Liver (tissue), 9 donors: ENCODE results near the gene LYPD5. TPM values are rescaled to one million over a fixed set of nuclear protein-coding genes. Genes with fewer than 3 reads are reported as not detected.

Experiments
- DNase-seq: peaks from one replicate; pipeline ENCODE4 v3.0.0-alpha.2; 2017; ENCODE audit warnings: low spot score
- H3K27ac ChIP-seq, 2 donors: one replicate each; pipeline ENCODE4 v1.7.0; 2013; ENCODE audit warnings: inconsistent platforms in 2 of 2, low read length in 2 of 2, control low read depth in 1 of 2, low read depth in 1 of 2, mild to moderate bottlenecking in 1 of 2
- H3K27me3 ChIP-seq, 4 donors: one replicate each; pipeline versions ENCODE4 v1.6.1 to v1.7.0; 2013; ENCODE audit warnings: low read length in 3 of 4, inconsistent platforms in 1 of 4, mild to moderate bottlenecking in 1 of 4, moderate library complexity in 1 of 4; ENCODE audit not compliant: control insufficient read depth in 4 of 4, insufficient read depth in 4 of 4
- H3K36me3 ChIP-seq, 4 donors: one replicate each; pipeline versions ENCODE4 v1.6.1 to v1.7.0; 2013; ENCODE audit warnings: low read length in 3 of 4, mild to moderate bottlenecking in 3 of 4, low read depth in 1 of 4, moderate library complexity in 1 of 4; ENCODE audit not compliant: control insufficient read depth in 4 of 4, insufficient read depth in 3 of 4
- H3K4me1 ChIP-seq, 4 donors: one replicate each; pipeline versions ENCODE4 v1.6.1 to v1.7.0; 2013; ENCODE audit warnings: low read length in 3 of 4, mild to moderate bottlenecking in 3 of 4, moderate library complexity in 1 of 4; ENCODE audit not compliant: control insufficient read depth in 4 of 4, insufficient read depth in 4 of 4
- H3K4me3 ChIP-seq, 3 donors: one replicate each; pipeline versions ENCODE4 v1.6.1 to v1.7.0; 2013; ENCODE audit warnings: low read length in 3 of 3, control low read depth in 1 of 3, low read depth in 1 of 3, mild to moderate bottlenecking in 1 of 3
- H3K9ac ChIP-seq, 2 donors: one replicate each; pipeline ENCODE4 v1.7.0; 2013; ENCODE audit warnings: low read length in 2 of 2, mild to moderate bottlenecking in 2 of 2, moderate library complexity in 2 of 2, control low read depth in 1 of 2, low read depth in 1 of 2
- H3K9me3 ChIP-seq, 4 donors: one replicate each; pipeline versions ENCODE4 v1.6.1 to v1.7.0; 2013; ENCODE audit warnings: low read length in 3 of 4; ENCODE audit not compliant: control insufficient read depth in 4 of 4
- CTCF ChIP-seq: fragments of 150-350 bp; IDR thresholded peaks from 2 replicates; pipeline ENCODE4 v1.5.1; 2017; ENCODE audit warnings: improper control_type of control experiment, low read depth, low read length; ENCODE audit not compliant: missing input control
- EGR1 ChIP-seq, 2 donors: IDR thresholded peaks; 2 replicates each; pipeline ENCODE4 v1.6.1; 2016 to 2018; ENCODE audit warnings: antibody characterized with exemption in 2 of 2, low read depth in 2 of 2
- FOXA2 ChIP-seq: IDR thresholded peaks from 2 replicates; pipeline ENCODE4 v1.6.1; 2016; ENCODE audit warnings: antibody characterized with exemption
- GABPA ChIP-seq, 2 donors: IDR thresholded peaks in 1 of 2; conservative IDR thresholded peaks in 1 of 2; 2 replicates each; pipeline ENCODE4 v1.6.1; 2016; ENCODE audit warnings: antibody characterized with exemption in 2 of 2, mild to moderate bottlenecking in 1 of 2, moderate library complexity in 1 of 2
- HNF4A ChIP-seq, 2 donors: conservative IDR thresholded peaks; 2 replicates each; pipeline ENCODE4 v1.6.1; 2016; ENCODE audit warnings: antibody characterized with exemption in 2 of 2, mild to moderate bottlenecking in 2 of 2
- HNF4G ChIP-seq: IDR thresholded peaks from 2 replicates; pipeline ENCODE4 v1.6.1; 2016; ENCODE audit warnings: antibody characterized with exemption
- JUND ChIP-seq, 2 donors: IDR thresholded peaks; 2 replicates each; pipeline ENCODE4 v1.6.1; 2016; ENCODE audit warnings: antibody characterized with exemption in 2 of 2
- MAX ChIP-seq: IDR thresholded peaks from 2 replicates; pipeline ENCODE4 v1.6.1; 2016; ENCODE audit warnings: antibody characterized with exemption
- NR2F2 ChIP-seq: IDR thresholded peaks from 2 replicates; pipeline ENCODE4 v1.6.1; 2016; ENCODE audit warnings: antibody characterized with exemption
- RAD21 ChIP-seq, 2 donors: IDR thresholded peaks; 2 replicates each; pipeline ENCODE4 v1.6.1; 2016; ENCODE audit warnings: antibody characterized with exemption in 2 of 2, mild to moderate bottlenecking in 2 of 2
- REST ChIP-seq: IDR thresholded peaks from 2 replicates; pipeline ENCODE4 v1.6.1; 2016; ENCODE audit warnings: antibody characterized with exemption, mild to moderate bottlenecking
- RXRA ChIP-seq, 2 donors: IDR thresholded peaks; 2 replicates each; pipeline ENCODE4 v1.6.1; 2017 to 2018; ENCODE audit warnings: antibody characterized with exemption in 2 of 2, mild to moderate bottlenecking in 1 of 2
- TAF1 ChIP-seq: conservative IDR thresholded peaks from 2 replicates; pipeline ENCODE4 v1.6.1; 2016; ENCODE audit warnings: antibody characterized with exemption, mild to moderate bottlenecking
- YY1 ChIP-seq: IDR thresholded peaks from 2 replicates; pipeline ENCODE4 v1.6.1; 2016; ENCODE audit warnings: antibody characterized with exemption, mild to moderate bottlenecking
- ZBTB33 ChIP-seq: IDR thresholded peaks from 2 replicates; pipeline ENCODE4 v1.6.1; 2016; ENCODE audit warnings: antibody characterized with exemption
- WGBS: extraction: QIAGEN DNeasy Blood & Tissue Kit; methylation state at CpG from one replicate; pipeline ENCODE4 v1.1.7; 2013; 5-methylcytosine and 5-hydroxymethylcytosine counted together
- polyA plus RNA-seq, 2 donors: library from polyadenylated mRNA; stranded (reverse) in 1 of 2; unstranded in 1 of 2; fragments of 200-250 nt in 1 of 2; fragments of >200 nt in 1 of 2; fragmentation: Nextera tagmentation in 1 of 2; extraction: Ambion mirVana in 1 of 2; gene quantifications; one replicate each; pipeline versions ENCODE4 v1.2.1 to v1.2.3, GENCODE V29; 2013 to 2015
- total RNA-seq, 2 donors: library from RNA; depleted of rRNA; stranded (reverse); fragments of >200 nt; gene quantifications; one replicate each; pipeline ENCODE4 v1.2.3, GENCODE V29; 2014
- donor health status: healthy.
- donor health status: healthy.
- donor health status: healthy.
- donor health status: healthy.
- donor health status: healthy.

The LYPD5 gene
- total and polyA plus RNA-seq, 4 donors, result 0.08 to 0.14 (median 0.13) TPM; not detected in 1

- no peaks in the 10 kb centered on the region for H3K27me3 ChIP-seq
- no peak for DNase-seq
- no peaks in the 10 kb centered on the region for H3K9me3 ChIP-seq
- no peak overlapping the region for H3K9ac ChIP-seq
- 59% methylated on average over 3 of the region's 3 CpGs for WGBS
- TF ChIP-seq CTCF (no peak), NR2F2 (no peak), HNF4G (no peak), TAF1 (no peak)
- no peak overlapping the region for H3K4me3 ChIP-seq
- H3K27ac ChIP-seq, result no peak overlapping the region
- no peaks in the 10 kb centered on the region for H3K4me1 ChIP-seq
- no peaks in the 10 kb centered on the region for H3K36me3 ChIP-seq
Measured at GRCh38 chr19:43763473-43763939, 38.7 kb downstream of the LYPD5 start.

GRCh38 chr19:43762814-43763213 is 39.4 kb downstream of the LYPD5 start:
- Histone ChIP-seq H3K9ac (no peak overlapping the region), H3K9me3 (no peaks in the 10 kb centered on the region), H3K4me1 (no peaks in the 10 kb centered on the region), H3K27ac (no peak overlapping the region), H3K36me3 (no peaks in the 10 kb centered on the region), H3K27me3 (no peaks in the 10 kb centered on the region), H3K4me3 (no peak overlapping the region)
- WGBS, result 80% methylated on average over 3 of the region's 3 CpGs
- TF ChIP-seq REST, result no peak
- no peak for TF ChIP-seq EGR1 (IDR thresholded peaks at IDR 0.05; ENCODE audit: low read depth in 2 of 2)
- no peak for TF ChIP-seq FOXA2
- TF ChIP-seq RXRA (IDR thresholded peaks at IDR 0.05), result no peak
- TF ChIP-seq ZBTB33, result no peak
- no peak for TF ChIP-seq HNF4G
- no peak for TF ChIP-seq YY1
- TF ChIP-seq GABPA (IDR thresholded peaks at IDR 0.05 in 1 of 2, conservative IDR thresholded peaks at IDR 0.05 in 1 of 2), result no peak
- no peak for TF ChIP-seq CTCF
- no peak for TF ChIP-seq RAD21 (IDR thresholded peaks at IDR 0.05)
- no peak for TF ChIP-seq JUND (IDR thresholded peaks at IDR 0.05)
- TF ChIP-seq MAX, result no peak
- no peak for TF ChIP-seq TAF1
- TF ChIP-seq NR2F2, result no peak
- no peak for TF ChIP-seq HNF4A (conservative IDR thresholded peaks at IDR 0.05)
- DNase-seq, result no peak
